Measurements from ENCODE around the gene CNTNAP2. TPM values are rescaled to one million over a fixed set of nuclear protein-coding genes. Genes with fewer than 3 reads are reported as not detected.
"Not testable (repeated sequence)": the region's sequence is repeated elsewhere in the genome, so short reads cannot be mapped to it uniquely, and the experiment has no call there.

The CNTNAP2 gene
- total RNA-seq, 1 donor from 2014 or later = 9.2 TPM

DNA sequence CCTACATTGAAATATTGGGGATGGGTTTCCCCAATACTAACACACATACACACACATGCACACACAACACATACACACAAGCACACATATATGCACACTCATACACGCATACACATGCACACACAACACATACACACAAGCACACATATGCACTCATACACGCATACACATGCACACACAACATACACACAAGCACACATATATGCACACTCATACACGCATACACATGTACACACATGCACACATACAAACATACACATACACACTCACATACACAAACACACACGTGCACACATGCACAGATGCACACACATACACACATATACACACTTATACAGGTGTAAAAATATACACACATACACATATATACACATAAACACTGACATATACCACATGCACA lies 2346.6 kb downstream of the CNTNAP2 start:
- H3K4me3 ChIP-seq (ENCODE audit: low read depth, low read length) = no peak overlapping the region
- TF ChIP-seq, protein P1, sequence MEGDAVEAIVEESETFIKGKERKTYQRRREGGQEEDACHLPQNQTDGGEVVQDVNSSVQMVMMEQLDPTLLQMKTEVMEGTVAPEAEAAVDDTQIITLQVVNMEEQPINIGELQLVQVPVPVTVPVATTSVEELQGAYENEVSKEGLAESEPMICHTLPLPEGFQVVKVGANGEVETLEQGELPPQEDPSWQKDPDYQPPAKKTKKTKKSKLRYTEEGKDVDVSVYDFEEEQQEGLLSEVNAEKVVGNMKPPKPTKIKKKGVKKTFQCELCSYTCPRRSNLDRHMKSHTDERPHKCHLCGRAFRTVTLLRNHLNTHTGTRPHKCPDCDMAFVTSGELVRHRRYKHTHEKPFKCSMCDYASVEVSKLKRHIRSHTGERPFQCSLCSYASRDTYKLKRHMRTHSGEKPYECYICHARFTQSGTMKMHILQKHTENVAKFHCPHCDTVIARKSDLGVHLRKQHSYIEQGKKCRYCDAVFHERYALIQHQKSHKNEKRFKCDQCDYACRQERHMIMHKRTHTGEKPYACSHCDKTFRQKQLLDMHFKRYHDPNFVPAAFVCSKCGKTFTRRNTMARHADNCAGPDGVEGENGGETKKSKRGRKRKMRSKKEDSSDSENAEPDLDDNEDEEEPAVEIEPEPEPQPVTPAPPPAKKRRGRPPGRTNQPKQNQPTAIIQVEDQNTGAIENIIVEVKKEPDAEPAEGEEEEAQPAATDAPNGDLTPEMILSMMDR (conservative IDR thresholded peaks at IDR 0.05; ENCODE audit: low read depth, low read length) = no peak
- no peak for DNase-seq (ENCODE audit: low read depth)

DNA sequence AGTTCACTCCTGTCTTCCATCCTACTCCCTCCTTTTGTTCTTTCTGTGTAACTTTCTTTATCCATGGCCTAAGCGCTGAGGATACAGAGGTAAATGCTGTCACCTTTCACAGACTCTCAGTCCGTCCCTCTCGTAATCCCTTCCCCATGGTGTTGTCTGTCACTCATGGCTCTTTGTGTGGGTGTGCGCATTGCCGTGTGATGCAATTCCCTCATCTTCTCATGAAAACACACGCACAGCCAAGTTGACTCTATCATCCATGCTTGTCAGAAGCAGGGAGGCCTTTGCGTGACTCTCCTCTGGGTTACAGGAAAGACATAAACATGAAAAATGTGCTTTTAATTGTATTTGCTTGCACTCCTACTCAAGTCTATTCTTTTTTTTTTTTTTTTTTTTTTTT lies 2348.3 kb downstream of the CNTNAP2 start:
- no peak for DNase-seq (ENCODE audit: low read depth)
- TF ChIP-seq, protein P1 (conservative IDR thresholded peaks at IDR 0.05; ENCODE audit: low read depth, low read length) = no peak

DNA sequence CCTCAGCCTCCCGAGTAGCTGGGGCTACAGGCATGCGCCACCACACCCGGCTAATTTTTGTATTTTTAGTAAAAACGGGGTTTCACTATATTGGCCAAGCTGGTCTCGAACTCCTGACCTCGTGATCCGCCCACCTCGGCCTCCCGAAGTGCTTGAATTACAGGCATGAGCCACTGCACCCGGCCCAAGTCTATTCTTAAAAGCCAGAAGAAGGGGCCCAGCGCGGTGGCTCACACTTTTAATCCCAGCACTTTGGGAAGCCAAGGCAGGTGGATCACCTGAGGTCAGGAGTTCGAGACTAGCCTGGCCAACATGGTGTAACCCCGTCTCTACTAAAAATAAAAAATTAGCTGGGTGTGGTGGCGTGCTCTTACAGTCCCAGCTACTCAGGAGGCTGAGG lies 2348.8 kb downstream of the CNTNAP2 start:
- not testable (repeated sequence) for H3K4me3 ChIP-seq (ENCODE audit: low read depth, low read length); DNase-seq (ENCODE audit: low read depth)

More for the DNA sequence above, 2348.3 kb downstream of the CNTNAP2 start:
- H3K4me3 ChIP-seq (ENCODE audit: low read depth, low read length) = no peak overlapping the region

DNA sequence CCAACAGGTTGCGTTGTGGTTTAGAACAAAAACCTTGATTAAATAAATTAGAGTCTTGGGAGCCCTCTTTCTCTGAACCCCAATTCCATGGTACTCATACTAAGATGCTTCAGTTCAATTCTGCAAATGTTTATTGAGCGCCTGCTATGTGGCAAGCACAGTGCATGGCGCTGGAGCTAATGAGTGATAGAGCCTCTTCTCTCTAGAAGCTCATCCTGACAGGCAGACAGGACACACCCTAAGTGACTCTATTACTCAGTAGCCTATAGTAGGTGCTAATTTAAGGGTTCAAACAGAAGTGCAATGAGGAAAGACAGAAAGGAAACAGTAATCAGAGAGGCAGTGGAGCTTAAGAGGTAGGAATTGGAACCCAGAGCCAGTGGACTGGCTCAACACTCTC lies 2349.5 kb downstream of the CNTNAP2 start:
- H3K4me3 ChIP-seq (ENCODE audit: low read depth, low read length) = no peak overlapping the region
- DNase-seq (ENCODE audit: low read depth) = no peak
- TF ChIP-seq, protein P1 (conservative IDR thresholded peaks at IDR 0.05; ENCODE audit: low read depth, low read length) = no peak

DNA sequence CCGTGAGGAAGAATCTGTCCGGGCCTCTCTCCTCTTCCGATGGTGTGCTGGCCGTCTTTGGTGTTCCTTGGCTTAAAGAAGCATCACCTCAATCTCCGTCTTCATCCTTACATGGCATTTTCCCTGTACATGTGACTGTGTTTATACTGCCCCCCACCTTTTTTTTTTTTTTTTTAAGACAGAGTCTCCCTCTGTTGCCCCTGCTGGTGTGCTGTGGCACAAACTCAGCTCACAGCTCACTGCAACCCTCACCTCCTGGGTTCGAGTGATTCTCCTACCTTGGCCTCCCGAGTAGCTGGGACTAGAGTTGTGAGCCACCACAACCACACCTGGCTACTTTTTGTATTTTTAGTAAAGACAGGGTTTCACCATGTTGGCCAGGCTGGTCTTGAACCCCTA lies 2352.1 kb downstream of the CNTNAP2 start:
- TF ChIP-seq, protein P1 (conservative IDR thresholded peaks at IDR 0.05; ENCODE audit: low read depth, low read length) = no peak
- DNase-seq (ENCODE audit: low read depth) = no peak
- H3K4me3 ChIP-seq (ENCODE audit: low read depth, low read length) = no peak overlapping the region
